K562 (cell line): Measurements from ENCODE around the gene TMEM135.

Experiments
- ELF1 ChIP-seq: fragments of 200-800 bp; sonication (Bioruptor generic); IDR thresholded peaks from 2 replicates; pipeline ENCODE4 v1.6.1; 2016; ENCODE audit warnings: missing genetic modification characterization, missing compliant biosample characterization
- EP300 ChIP-seq: IDR thresholded peaks from 2 replicates; pipeline ENCODE4 v1.6.1; 2012; ENCODE audit warnings: low read length, improper control_type of control experiment
- NFYB ChIP-seq: IDR thresholded peaks from 2 replicates; pipeline ENCODE4 v1.6.1; 2011; ENCODE audit warnings: mild to moderate bottlenecking, moderate library complexity; ENCODE audit not compliant: insufficient read length; ENCODE audit errors: extremely low read depth
- POLR2AphosphoS5 ChIP-seq: IDR thresholded peaks from 2 replicates; pipeline ENCODE4 v1.6.1; 2011; ENCODE audit warnings: mild to moderate bottlenecking, low read depth, low read length, moderate library complexity; ENCODE audit not compliant: control insufficient read depth, insufficient read depth
- ZNF212 ChIP-seq: fragments of 450-650 bp; formaldehyde crosslinking; IDR thresholded peaks from 2 replicates; pipeline ENCODE4 v1.4.0; 2020; ENCODE audit warnings: mild to moderate bottlenecking
- TF ChIP-seq, protein P1 (sequence below), 3 experiments: IDR thresholded peaks in 2 of 3; conservative IDR thresholded peaks in 1 of 3; 2 replicates each; pipeline ENCODE4 v1.5.1; 2011 to 2012; ENCODE audit warnings: low read length in 3 of 3, mild to moderate bottlenecking in 3 of 3, control low read depth in 2 of 3, improper control_type of control experiment in 1 of 3, inconsistent platforms in 1 of 3, low read depth in 1 of 3, mixed read lengths in 1 of 3, moderate library complexity in 1 of 3; ENCODE audit not compliant: insufficient read depth in 2 of 3

DNA sequence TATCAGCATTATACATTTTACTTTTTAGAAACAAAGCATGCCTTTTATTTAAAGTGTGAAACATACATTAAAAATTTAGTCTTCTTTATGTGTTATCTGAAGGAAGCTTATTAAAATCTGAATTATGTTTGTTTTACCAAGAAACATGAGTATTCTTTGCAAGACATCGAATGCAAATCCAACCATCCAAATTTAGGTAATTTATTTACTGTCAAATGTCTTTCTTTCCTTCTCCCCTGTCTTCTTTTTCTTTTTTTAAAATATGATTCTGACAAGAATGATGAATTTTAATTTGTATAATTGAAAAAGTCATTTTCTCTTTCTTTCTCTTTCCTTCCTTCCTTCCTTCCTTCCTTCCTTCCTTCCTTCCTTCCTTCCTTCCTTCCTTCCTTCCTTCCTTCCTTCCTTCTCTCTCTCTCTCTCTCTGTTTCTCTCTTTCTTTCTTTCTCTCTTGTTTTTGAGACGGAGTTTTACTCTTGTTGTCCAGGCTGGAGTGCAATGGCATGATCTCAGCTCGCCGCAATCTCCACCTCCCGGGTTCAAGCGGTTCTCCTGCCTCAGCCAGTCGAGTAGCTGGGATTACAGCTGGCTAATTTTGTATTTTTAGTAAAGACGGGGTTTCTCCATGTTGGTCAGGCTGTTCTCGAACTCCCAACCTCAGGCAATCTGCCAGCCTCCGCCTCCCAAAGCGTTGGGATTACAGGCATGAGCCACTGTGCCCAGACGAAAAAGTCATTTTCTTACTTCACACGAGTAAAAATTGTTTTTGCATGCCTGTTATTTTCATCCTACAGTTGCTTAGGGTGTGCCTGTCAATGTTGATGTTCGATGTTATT lies 157.5 kb downstream of the TMEM135 start:
- TF ChIP-seq POLR2AphosphoS5 (no peak), NFYB (no peak), ZNF212 (CRISPR knock-in tag) (no peak), EP300 (no peak), ELF1 (no peak)
- TF ChIP-seq, protein P1, sequence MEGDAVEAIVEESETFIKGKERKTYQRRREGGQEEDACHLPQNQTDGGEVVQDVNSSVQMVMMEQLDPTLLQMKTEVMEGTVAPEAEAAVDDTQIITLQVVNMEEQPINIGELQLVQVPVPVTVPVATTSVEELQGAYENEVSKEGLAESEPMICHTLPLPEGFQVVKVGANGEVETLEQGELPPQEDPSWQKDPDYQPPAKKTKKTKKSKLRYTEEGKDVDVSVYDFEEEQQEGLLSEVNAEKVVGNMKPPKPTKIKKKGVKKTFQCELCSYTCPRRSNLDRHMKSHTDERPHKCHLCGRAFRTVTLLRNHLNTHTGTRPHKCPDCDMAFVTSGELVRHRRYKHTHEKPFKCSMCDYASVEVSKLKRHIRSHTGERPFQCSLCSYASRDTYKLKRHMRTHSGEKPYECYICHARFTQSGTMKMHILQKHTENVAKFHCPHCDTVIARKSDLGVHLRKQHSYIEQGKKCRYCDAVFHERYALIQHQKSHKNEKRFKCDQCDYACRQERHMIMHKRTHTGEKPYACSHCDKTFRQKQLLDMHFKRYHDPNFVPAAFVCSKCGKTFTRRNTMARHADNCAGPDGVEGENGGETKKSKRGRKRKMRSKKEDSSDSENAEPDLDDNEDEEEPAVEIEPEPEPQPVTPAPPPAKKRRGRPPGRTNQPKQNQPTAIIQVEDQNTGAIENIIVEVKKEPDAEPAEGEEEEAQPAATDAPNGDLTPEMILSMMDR (IDR thresholded peaks at IDR 0.05 in 2 of 3, conservative IDR thresholded peaks at IDR 0.05 in 1 of 3; ENCODE audit: insufficient read depth in 2 of 3, low read depth in 1 of 3, low read length in 3 of 3), result no peak
